ENCODE measurements around the gene ACBD4.

The ACBD4 gene, protein sequence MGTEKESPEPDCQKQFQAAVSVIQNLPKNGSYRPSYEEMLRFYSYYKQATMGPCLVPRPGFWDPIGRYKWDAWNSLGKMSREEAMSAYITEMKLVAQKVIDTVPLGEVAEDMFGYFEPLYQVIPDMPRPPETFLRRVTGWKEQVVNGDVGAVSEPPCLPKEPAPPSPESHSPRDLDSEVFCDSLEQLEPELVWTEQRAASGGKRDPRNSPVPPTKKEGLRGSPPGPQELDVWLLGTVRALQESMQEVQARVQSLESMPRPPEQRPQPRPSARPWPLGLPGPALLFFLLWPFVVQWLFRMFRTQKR

DNA sequence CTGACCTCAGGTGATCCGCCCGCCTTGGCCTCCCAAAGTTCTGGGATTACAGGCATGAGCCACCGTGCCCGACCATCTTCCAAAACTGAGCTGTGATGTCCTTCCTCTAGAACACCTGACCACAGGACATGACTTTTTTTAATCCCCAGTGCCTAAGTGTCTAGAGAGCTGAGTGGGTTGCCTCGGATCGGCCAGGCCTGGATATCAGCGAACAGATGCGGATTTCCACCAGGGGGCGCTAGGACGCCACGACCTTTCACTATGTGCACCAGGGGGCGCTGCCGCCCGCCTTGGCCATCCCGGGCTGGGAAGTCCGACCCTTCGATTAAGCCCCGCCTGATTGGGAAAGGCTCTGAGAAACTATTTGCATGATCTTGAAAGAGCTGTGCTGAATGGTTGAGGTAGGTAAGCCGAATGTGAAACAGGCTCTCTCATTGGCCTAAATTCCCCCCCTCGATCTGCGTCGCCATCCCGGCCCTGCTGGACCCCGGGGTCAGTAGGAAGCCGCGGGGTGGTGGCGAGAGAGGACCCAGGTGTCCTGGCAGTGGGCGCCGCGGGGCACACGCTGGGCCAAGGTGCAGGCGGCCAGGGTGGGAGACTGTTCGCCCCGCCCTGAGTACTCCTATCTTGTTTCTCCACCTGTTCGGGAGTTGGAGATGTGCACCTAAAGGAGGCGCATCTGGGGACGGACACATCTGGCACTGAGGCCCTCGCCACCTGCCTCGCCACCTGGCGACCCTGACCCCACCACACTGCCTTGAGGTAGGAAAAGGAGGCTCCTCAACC, at the start of gene ACBD4:
TSS of gene ACBD4 (plus strand) at position 496 of the 786 bp plus-strand sequence. CDS start 458 bp downstream, outside the sequence.
- DNase-seq = peak; percentile 97

DNA sequence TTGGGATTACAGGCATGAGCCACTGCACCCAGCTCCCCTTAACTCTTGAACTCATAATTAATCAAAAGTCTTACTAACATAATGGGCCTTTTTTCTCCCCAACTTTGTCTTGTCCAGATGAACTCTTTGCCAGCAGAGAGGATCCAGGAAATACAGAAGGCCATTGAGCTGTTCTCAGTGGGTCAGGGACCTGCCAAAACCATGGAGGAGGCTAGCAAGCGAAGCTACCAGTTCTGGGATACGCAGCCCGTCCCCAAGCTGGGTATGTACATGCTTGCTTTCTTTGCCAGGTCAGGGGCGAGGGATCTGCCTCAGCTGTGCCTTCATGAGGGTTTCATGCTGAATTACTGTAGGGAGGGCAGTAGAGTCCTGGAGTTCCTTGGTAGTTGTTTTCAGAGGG, 49.1 kb upstream of the ACBD4 start:
- no peak for DNase-seq

DNA sequence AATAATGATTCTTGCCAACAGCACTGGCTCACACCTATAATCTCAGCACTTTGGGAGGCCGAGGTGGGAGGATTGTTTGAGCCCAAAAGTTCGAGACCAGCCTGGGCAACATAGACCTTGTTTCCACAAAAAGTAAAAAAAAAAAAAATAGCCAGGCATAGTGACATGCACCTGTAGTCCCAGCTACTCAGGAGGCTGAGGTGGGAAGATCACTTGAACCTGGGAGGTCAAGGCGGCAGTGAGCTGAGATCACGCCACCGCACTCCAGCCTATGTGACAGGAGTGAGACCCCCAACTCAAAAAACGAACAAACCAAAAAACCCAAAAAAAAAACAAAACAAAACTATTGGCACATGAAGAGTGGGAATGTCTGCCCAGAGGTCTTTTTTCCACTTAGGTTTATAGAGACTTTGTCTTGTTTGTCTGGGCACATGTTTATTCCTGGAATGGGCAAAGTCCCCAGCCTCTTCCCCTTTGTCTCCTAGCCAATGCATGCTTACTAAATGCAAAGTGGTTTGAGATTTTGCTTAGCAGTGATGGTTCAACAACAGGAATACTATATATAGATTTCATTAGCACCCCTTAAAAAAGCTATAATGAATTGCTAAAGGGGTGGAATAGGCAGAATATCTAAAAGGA, 48.5 kb upstream of the ACBD4 start:
- no peak for DNase-seq

DNA sequence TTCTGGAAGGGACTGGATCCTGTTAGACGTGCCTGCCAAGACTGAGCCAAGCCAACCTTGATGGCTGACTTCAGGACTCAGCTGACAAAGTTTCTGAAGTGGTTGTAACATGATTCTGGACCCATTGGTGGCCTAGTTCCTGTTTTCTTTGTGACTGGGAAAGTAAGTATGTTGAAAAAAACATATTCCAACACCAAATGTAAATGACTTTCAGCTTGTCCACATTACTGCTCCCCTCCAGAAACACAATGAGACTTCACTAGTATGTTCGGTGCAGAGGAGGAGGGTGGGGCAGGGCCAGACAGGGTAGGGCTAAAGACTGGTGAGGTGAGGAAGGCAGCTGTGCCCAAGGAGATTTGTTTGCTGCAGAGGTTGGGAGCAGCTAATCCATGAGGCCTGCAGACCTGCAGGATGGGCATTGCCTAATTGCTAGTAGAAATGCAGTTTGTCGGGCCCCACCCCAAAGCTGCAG, 47.9 kb upstream of the ACBD4 start:
- no peak for DNase-seq

DNA sequence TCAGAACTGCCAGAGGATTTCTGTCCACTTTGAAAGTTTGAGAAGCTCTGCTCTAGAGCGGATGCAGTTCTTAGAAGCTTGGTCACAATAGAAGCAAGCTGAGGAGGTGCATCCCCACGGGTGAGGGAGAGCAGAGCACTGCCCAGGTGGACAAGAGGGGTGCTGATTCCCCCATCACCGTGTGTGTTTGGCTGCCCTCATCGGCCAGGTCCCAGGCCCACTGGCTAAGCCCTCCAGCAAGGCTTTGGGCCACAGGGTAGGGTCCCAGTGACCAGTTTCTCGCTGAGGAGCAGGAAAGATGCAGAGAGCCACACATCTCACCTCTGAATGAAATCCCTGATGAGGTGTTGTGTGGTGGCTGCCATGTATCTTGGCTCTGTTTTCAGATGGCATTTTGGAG, 47.5 kb upstream of the ACBD4 start:
- no peak for DNase-seq

DNA sequence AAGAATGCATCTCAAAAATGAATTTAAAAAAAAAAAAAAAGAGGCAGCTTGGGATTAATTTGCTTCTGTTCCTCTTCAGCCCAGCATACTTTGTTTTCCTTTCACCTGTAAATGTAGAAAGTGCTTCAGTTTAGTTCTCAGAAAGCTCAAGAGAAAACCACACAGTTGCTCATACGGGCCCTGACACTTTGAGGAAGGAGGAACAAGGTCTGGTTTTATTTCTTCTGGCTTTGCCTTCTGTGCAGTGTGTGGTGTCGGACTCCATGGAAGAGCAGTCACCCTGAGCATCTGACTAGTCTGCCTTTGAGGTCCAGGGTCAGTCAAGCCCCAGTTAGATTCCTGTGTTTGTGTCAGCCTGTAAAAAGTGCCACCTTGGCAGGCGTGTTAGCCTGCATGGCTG, 46.7 kb upstream of the ACBD4 start:
- DNase-seq = no peak

DNA sequence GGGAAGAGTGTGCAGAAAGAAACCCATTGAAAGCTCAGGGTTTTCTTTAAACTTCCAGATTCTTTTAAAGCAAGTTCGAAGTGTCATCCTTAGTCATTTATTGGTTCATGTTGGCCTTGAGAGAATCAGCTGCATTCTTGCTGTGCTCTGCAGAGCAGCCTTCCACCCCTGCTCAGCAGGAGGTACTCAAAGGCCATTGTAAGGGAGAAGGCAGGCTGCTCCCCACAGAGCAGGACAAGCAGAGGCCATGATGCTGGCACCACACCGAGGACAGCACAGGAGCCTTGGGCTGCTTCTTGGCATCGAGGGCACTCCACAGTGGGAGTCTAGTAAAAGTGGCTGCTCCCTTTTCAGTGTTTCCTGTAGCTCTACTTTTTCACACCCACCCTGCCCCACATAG, 44.8 kb upstream of the ACBD4 start:
- no peak for DNase-seq

DNA sequence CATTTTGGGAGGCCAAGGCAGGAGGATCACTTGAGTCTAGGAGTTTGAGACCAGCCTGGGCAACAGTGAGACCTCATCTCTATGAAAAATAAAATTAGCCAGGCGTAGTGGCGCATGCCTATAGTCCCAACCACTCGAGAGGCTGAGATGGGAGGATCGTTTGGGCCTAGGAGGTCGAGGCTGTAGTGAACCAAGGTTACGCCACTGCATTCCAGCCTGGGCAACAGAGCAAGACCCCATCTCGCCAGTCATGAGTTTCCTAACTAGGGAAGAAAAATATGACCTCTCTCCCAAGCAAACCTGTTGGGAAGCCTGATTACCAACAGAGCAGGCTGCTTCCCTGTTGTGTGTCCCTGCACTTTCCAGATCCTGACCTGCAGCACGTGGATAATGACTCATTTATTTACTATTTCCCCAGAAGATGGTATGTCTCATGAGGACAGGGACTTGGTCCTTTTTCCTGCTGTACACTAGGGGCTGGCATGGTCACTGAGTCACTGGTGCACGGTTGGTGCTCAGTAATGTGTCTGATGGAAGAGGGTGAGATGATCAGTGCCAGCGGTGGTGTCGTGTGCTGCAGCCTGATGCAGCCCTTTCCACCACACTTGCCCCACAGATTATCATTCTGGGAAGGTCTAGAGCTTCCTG, 43.6 kb upstream of the ACBD4 start:
- DNase-seq = no peak

DNA sequence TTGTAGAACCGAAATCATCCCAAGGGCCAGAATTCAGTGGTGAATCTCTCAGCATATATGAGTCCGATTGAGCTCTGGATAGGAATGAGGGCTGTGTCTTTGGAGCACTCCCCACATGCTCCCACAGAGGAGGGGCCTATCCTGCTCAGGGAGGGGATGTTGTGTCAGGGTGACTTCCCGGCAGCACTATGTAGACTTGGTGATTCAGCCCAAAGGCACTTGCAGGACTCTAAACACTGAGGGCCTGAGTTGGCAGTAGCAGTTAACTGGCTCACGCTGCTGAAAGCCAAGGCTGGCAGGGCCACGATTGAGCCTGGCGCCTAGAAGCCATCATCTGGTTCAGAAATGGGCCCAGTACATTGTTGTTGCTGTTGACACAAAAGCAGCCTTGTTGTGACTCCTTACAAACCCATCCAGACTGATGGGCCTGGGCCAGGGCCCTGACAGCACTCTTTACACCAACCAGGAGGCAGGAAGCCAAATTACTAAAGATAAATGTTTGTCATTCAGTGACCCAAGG, 42.5 kb upstream of the ACBD4 start:
- no peak for DNase-seq

DNA sequence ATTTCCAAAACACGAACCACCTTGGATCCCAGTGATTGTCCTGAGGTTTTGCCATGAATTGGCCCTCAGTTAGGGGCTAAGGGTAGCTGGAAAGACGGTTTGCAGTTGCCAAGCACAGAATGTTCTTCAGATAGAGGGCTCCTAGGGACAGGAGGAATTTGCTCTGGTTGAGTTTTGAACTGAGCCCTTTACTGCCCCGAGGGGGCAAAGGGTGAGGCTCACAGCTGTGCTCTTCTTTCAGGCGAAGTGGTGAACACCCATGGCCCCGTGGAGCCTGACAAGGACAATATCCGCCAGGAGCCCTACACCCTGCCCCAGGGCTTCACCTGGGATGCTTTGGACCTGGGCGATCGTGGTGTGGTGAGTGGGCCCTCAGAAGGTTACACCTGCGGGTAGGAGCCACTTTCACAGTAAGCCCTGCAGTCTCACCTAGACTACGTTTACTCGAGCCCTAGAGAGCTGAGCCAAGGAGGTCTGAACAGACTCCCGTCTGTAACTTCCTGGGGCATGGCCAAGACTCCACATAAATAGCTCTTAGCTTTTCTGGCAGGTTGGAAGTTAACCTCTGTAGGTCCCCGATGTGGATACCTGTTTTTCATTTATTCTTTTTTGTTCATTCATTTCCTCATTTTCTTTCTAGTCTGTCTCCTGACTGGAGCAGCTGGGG, 41.9 kb upstream of the ACBD4 start:
- no peak for DNase-seq

DNA sequence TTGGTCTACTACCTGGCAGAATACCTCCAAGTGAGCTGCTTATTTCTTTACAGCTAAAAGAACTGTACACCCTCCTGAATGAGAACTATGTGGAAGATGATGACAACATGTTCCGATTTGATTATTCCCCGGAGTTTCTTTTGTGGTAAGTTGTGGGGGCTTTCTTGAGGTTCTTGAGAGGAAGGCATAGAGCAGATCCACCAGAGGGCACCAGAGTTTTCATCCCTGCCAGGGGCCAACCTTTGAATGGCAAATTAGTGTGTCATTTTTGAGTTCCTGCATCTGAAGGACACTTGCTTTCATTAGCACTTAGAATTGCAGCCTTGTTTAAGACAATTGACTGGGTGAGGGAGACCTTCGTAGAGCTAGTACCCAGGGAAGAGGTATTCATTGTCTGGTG, 39.3 kb upstream of the ACBD4 start:
- DNase-seq = no peak

DNA sequence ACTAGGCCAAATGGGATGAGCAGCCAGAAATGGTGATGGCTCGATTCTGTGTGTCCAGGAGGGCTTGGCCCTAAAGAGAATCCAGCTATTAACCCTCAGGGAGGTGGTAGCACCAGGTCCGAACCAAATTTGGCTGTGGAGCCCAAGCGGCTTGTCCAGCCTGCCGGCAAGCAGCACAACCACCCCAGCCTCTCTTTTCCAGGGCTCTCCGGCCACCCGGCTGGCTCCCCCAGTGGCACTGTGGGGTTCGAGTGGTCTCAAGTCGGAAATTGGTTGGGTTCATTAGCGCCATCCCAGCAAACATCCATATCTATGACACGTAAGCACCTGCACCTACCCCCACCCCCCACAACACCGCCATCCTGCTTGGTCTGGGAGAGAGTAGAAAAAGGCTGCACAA, 38.6 kb upstream of the ACBD4 start:
- no peak for DNase-seq

DNA sequence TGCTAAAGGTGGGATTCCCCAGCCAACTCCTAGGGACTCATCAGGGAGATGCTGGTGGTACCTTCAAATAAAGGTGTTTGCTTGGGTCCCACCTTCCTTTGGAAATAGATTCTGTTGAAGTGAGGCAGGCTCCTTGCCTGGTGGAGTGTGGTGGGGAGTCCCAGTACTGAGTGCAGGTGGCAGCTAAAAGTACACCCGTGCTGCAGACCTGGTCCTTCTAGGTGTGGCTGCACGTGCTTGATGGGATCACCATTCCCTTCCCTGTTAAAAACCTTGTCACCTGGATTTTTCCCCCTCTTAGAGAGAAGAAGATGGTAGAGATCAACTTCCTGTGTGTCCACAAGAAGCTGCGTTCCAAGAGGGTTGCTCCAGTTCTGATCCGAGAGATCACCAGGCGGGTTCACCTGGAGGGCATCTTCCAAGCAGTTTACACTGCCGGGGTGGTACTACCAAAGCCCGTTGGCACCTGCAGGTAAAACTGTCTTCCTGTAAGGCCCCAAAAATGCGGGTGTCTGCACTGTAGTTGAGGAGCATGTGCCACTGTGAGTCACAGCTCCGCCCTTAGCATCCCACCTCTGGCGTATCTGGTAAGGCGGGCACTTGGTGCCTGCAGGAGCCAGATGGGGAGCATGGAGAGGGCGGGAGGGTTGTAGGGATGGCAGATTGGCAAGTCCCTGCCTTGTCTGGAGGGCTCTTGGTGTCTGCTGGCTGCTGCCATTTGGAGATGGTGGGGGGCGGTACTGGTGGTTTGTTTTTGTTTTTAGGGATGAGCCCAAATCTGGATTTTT, 37.2 kb upstream of the ACBD4 start:
- DNase-seq = no peak

DNA sequence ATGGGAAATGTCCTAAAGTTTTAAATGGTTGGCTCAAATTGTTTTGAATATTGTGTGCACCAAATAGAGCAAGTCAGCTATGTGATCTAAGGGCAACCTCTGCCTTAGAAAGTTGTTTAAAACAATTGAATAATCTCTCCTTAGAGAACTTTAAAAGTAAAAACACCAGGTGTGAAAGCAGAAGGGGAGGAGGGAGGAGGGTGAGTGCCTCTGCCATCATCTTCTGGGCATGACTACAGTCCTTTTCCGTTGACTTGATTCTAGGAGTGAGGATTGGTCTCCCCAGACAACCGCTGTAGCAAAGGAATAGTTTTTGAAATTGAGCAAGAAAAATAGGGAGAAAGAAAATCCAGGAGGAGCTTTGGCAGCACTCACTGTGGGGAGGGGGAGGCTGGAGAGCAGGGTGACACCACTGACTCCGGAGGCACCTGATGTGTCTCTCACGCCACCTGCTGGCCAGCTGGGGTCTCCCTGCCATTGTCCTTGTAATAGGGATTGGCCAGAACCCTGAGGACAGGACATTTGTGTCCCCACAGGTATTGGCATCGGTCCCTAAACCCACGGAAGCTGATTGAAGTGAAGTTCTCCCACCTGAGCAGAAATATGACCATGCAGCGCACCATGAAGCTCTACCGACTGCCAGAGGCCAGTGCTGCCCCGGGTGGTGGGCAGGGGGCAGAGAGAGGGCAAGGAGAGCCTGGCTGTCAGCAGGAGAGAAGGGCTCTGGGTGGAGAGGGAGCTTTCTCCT, 36.4 kb upstream of the ACBD4 start:
- peak; percentile 74 for DNase-seq

DNA sequence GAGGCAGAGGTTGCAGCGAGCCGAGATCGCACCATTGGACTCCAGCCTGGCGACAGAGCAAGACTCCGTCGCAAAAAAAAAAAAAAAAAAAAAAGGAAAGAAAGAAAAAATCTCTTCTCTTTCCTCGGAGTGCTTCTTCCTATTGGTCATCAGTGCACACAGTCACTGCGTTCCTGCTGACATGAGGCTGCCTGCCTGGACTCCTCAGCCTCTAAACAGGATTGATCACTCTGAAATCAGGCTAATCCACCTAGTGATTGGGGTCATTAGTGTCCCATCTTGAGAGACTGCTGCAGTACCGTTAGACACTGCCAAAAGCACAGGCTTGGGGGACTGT, 34.0 kb upstream of the ACBD4 start:
- no peak for DNase-seq

DNA sequence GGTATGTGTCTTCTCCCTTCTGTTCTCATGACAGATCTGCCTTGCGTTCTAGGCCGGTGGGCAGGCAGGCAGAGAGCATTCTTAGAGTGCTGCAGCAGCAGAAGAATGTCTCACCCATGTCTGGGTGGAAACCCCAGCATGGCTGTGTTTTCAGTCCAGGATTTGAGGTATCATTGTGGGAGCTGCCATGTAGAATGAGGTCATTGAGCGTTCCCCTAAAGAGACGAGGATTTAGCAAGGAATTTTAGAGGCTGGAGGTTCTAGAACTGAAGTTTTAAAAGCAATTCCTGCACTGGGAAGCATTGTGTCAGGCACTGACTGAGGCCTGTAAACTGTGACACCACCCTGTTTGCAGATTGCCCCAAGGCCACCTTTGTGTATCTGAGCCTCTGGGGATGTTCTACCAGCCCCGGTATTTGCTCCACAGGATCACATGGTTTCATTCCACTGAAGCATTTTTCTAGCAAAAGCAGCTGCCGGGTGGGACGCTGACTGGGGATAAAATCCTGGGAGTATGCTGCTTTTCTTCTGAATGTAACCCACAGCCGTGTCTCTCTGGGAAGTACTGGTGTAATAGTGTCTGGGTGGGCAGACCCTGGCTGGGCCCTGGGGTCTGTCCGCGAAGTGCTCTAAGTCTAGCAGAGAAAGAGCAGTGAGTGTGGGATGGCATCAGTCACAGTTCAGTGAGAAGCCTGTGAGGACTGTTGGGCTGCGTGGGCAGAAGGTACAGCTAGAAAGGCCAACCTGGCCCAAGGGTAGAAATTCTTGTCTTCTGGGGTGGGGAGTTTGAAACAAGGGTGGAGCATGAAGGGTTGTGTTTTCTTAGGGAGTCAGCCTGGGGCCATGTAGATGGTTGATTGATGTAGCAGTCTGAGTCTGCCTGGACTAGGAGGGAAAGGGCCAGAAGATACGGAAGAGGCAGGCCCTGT, 33.3 kb upstream of the ACBD4 start:
- DNase-seq = no peak

DNA sequence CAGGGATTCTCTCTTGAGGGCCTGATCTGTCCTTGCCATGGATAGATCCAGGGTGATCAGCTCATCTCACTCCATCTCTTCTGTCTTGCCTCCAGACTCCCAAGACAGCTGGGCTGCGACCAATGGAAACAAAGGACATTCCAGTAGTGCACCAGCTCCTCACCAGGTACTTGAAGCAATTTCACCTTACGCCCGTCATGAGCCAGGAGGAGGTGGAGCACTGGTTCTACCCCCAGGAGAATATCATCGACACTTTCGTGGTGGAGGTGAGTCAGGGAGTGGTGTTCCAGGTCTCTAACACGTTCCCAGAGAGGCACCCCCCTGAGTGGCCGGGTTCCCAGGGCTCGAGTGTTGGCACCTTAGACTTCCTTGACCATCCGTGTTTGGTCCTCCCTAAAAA, 32.6 kb upstream of the ACBD4 start:
- no peak for DNase-seq

DNA sequence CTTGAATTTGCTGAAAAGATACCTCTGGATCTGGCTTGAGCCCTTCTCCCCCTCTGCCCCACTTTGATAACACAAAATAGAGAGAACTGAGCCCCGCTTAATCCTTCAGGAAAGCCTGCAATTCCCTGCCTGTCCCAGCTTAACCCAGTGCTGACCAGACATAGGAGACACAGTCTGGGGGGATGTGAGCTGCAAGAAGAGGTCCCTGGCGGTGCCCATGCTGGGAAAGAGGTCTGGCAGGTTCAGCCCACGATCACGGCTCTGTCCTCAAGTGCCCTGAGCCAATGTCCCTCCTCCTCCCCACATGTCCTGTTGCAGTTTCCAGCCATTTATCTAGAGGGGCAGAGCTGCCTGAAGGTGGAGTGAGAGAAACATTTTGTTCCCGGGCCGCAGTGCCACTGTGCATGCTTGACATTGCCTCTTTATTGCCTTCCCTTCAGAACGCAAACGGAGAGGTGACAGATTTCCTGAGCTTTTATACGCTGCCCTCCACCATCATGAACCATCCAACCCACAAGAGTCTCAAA, 32.2 kb upstream of the ACBD4 start:
- DNase-seq = no peak

DNA sequence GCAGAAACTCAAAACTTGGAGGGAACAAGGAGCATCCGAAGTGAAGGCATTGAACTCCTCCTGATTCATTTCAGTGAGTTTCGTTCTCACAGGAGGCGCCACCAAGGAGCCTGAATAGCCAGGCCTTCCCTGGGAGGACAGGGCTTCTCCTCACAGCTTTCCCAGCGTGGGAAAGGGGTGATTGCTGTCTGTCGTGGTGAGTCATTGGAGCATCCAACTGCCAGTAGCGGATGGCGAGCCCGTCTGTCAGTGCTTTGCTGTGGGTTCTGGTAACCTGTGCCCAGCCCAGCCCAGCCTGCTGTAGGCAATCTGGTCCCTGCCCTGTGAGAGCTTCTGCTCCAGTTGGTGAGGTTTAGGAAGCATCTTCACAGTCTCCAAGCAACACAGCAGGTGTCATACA, 31.5 kb upstream of the ACBD4 start:
- DNase-seq = no peak

DNA sequence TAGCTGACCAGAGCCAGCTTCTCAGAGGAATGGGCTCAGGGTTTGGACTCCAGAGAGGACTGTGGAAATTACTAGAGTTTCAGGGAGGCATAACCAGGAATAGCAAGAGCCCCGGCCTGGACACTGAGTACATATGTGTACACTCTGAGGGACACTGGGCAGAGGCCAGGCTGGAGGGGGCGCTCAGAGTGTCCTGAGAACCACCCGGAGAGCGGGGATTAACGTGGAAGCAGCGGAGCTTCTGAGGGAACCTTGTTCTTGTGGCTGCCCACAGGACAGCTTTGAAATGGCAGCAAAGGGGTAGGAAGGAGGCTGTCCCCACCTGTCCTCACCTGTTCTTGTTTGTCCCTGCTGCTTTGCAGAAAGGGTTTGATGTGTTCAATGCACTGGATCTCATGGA, 31.0 kb upstream of the ACBD4 start:
- DNase-seq = no peak
